GM23338 (cell line): Measurements from ENCODE around the gene FAM219A. TPM values are rescaled to one million over a fixed set of nuclear protein-coding genes. Genes with fewer than 3 reads are reported as not detected.
A peak's percentile ranks its signal among the peaks of the same experiment; 100 is the strongest.

Source experiments
- ATAC-seq: fragments of 200-7000 bp; cut with Tn5 transposase; 3 replicates; pipeline ENCODE4 v1.9.1; 2020
- DNase-seq: peaks from one replicate; pipeline ENCODE4 v3.0.0-alpha.2; 2015; ENCODE audit warnings: low spot score
- H2AFZ ChIP-seq: fragments of 200-600 bp; sonication (generic); 2 replicates; pipeline ENCODE4 v1.8.0; 2016; ENCODE audit warnings: antibody characterized with exemption, mild to moderate bottlenecking, moderate library complexity
- H3F3A ChIP-seq: fragments of 200-600 bp; sonication (generic); replicated peaks from 2 replicates; pipeline ENCODE4 v1.8.0; 2017; ENCODE audit warnings: antibody characterized with exemption, mixed run types, low read depth
- H3K27ac ChIP-seq: fragments of 200-600 bp; sonication (generic); 2 replicates; pipeline ENCODE4 v1.6.1; 2016; ENCODE audit warnings: low read depth
- H3K27me3 ChIP-seq: fragments of 200-600 bp; sonication (generic); 2 replicates; pipeline ENCODE4 v1.8.0; 2016; ENCODE audit warnings: mild to moderate bottlenecking, mixed run types, moderate library complexity; ENCODE audit not compliant: insufficient read depth
- H3K36me3 ChIP-seq: fragments of 200-600 bp; sonication (generic); 2 replicates; pipeline ENCODE4 v1.8.0; 2016; ENCODE audit warnings: mild to moderate bottlenecking; ENCODE audit not compliant: insufficient read depth
- H3K4me1 ChIP-seq: fragments of 200-600 bp; sonication (generic); 2 replicates; pipeline ENCODE4 v1.8.0; 2016; ENCODE audit warnings: mild to moderate bottlenecking, moderate library complexity; ENCODE audit not compliant: insufficient read depth
- H3K4me2 ChIP-seq: fragments of 200-600 bp; sonication (generic); 2 replicates; pipeline ENCODE4 v1.7.1; 2017; ENCODE audit warnings: mixed run types
- H3K4me3 ChIP-seq: fragments of 200-600 bp; sonication (generic); 2 replicates; pipeline ENCODE4 v1.6.1; 2016; ENCODE audit warnings: mixed run types
- H3K79me2 ChIP-seq: fragments of 200-600 bp; sonication (generic); replicated peaks from 2 replicates; pipeline ENCODE4 v1.8.0; 2017; ENCODE audit warnings: mild to moderate bottlenecking; ENCODE audit not compliant: insufficient read depth
- H3K9me2 ChIP-seq: fragments of 200-600 bp; sonication (generic); 2 replicates; pipeline ENCODE4 v1.8.0; 2017; ENCODE audit not compliant: insufficient read depth
- H4K20me1 ChIP-seq: fragments of 200-600 bp; sonication (generic); replicated peaks from 2 replicates; pipeline ENCODE4 v1.8.0; 2017; ENCODE audit warnings: mild to moderate bottlenecking; ENCODE audit not compliant: insufficient read depth
- H3K27ac Mint-ChIP-seq: 2 replicates; pipeline ENCODE4 v1.8.0; 2020; ENCODE audit warnings: inconsistent platforms, mild to moderate bottlenecking, moderate library complexity, mixed read lengths
- H3K27me3 Mint-ChIP-seq: 3 replicates; pipeline ENCODE4 v1.8.0; 2022; ENCODE audit warnings: low read depth, mild to moderate bottlenecking, moderate library complexity, mixed read lengths, inconsistent platforms; ENCODE audit not compliant: insufficient read depth, poor library complexity
- H3K36me3 Mint-ChIP-seq: 3 replicates; pipeline ENCODE4 v1.8.0; 2021; ENCODE audit warnings: low read depth, mild to moderate bottlenecking, inconsistent platforms, moderate library complexity, mixed read lengths
- H3K4me1 Mint-ChIP-seq: 3 replicates; pipeline ENCODE4 v1.8.0; 2020; ENCODE audit warnings: mild to moderate bottlenecking, inconsistent platforms, mixed read lengths
- H3K4me3 Mint-ChIP-seq: 3 replicates; pipeline ENCODE4 v1.8.0; 2021; ENCODE audit warnings: moderate library complexity, mild to moderate bottlenecking, inconsistent platforms, mixed read lengths
- H3K9me3 Mint-ChIP-seq: 3 replicates; pipeline ENCODE4 v1.8.0; 2020; ENCODE audit warnings: moderate library complexity, mild to moderate bottlenecking, inconsistent platforms, mixed read lengths
- CREB1 ChIP-seq: fragments of 250-450 bp; sonication (Bioruptor Pico); IDR thresholded peaks from 2 replicates; pipeline ENCODE4 v1.5.0; 2020; ENCODE audit warnings: low read depth, mild to moderate bottlenecking, moderate library complexity
- EZH2 ChIP-seq: fragments of 200-600 bp; sonication (generic); IDR thresholded peaks from one replicate; pipeline ENCODE4 v1.8.0; 2017; ENCODE audit warnings: antibody characterized with exemption, mild to moderate bottlenecking, low read depth; ENCODE audit not compliant: unreplicated experiment
- EZH2phosphoT487 ChIP-seq: fragments of 200-600 bp; sonication (generic); IDR thresholded peaks from one replicate; pipeline ENCODE4 v1.8.1; 2018; ENCODE audit warnings: antibody characterized with exemption; ENCODE audit not compliant: unreplicated experiment
- JUNB ChIP-seq: IDR thresholded peaks from one replicate; pipeline ENCODE4 v1.6.1; 2016; ENCODE audit warnings: antibody characterized with exemption; ENCODE audit not compliant: unreplicated experiment
- POLR2AphosphoS5 ChIP-seq: IDR thresholded peaks from 2 replicates; pipeline ENCODE4 v1.6.1; 2016; ENCODE audit warnings: antibody characterized with exemption, low read depth
- REST ChIP-seq: IDR thresholded peaks from one replicate; pipeline ENCODE4 v1.6.1; 2018; ENCODE audit warnings: antibody characterized with exemption; ENCODE audit not compliant: unreplicated experiment
- STAT1 ChIP-seq: IDR thresholded peaks from one replicate; pipeline ENCODE4 v1.6.1; 2016; ENCODE audit warnings: antibody characterized with exemption; ENCODE audit not compliant: unreplicated experiment
- ZNF462 ChIP-seq: fragments of 250-450 bp; sonication (Bioruptor Pico); IDR thresholded peaks from 2 replicates; pipeline ENCODE4 v1.5.0; 2020; ENCODE audit warnings: mild to moderate bottlenecking, moderate library complexity
- polyA plus RNA-seq: library from polyadenylated mRNA; unstranded; fragments of >200 nt; fragmentation: Nextera tagmentation; extraction: Ambion mirVana; gene quantifications from 2 replicates; pipeline ENCODE4 v1.2.1, GENCODE V29; 2016
- total RNA-seq: library from RNA; depleted of rRNA; stranded (reverse); fragments of >200 nt; shearing (Covaris generic); gene quantifications from 2 replicates; pipeline ENCODE4 v1.2.3, GENCODE V29; 2014

Gene FAM219A
- total and polyA plus RNA-seq, 2 experiments from 2014 or later, result 3.8 to 7.2 TPM

- H3K4me1 Mint-ChIP-seq, result no peaks in the 10 kb centered on the region
- Histone ChIP-seq H3K36me3 (no peaks in the 10 kb centered on the region), H3K4me3 (no peak overlapping the region), H3K79me2 (no peaks in the 10 kb centered on the region), H3F3A (no peaks in the 10 kb centered on the region), H3K4me1 (no peaks in the 10 kb centered on the region), H3K27me3 (no peaks in the 10 kb centered on the region), H3K9me2 (no peaks in the 10 kb centered on the region), H4K20me1 (0 out of 2 replicates have a peak, but pooled peaks cover 3% of the 10 kb centered on the region), H2AFZ (no peak overlapping the region), H3K27ac (no peak overlapping the region), H3K4me2 (no peak overlapping the region)
- no peak overlapping the region for H3K27ac Mint-ChIP-seq
- H3K36me3 Mint-ChIP-seq, result no peaks in the 10 kb centered on the region
- ATAC-seq, result peak; percentile 97
- no peak for TF ChIP-seq CREB1
- peak; percentile 92 for TF ChIP-seq REST
- TF ChIP-seq EZH2, result no peak
- H3K9me3 Mint-ChIP-seq, result no peaks in the 10 kb centered on the region
- no peak overlapping the region for H3K4me3 Mint-ChIP-seq
- peaks cover 3% of the 10 kb centered on the region for H3K27me3 Mint-ChIP-seq
- DNase-seq, result peak; percentile 90
Observed at GRCh38 chr9:34413231-34413852, 45.0 kb downstream of the FAM219A start.

DNA sequence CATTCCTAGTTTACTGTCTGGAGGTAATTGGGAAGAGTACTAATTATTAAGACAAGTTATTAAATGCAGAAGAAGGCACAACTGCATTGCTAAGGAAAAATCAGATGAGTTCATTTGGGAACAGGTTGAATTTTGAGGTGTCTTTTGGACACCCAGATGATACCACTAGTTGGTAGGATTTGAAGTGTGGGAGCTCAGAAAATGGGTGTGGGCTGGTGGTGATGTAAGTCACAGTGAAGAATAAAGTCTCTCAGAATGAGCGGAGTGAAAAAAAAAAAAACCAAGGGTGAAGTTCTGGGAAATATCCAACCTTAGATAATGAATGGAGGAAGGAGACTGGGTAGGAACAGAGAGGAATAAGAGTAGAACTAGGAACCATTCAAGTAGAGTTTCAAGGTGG lies 46.0 kb downstream of the FAM219A start:
- 0 out of 2 replicates have a peak, but pooled peaks cover 3% of the 10 kb centered on the region for H4K20me1 ChIP-seq
- ATAC-seq (no peak), DNase-seq (no peak)
- H3K36me3 ChIP-seq, result no peaks in the 10 kb centered on the region
- H3K27me3 ChIP-seq, result no peaks in the 10 kb centered on the region
- no peaks in the 10 kb centered on the region for H3K9me3 Mint-ChIP-seq
- peaks cover 3% of the 10 kb centered on the region for H3K27me3 Mint-ChIP-seq
- H3K4me1 ChIP-seq, result no peaks in the 10 kb centered on the region
- no peak overlapping the region for H3K27ac ChIP-seq
- H3K9me2 ChIP-seq, result no peaks in the 10 kb centered on the region
- no peaks in the 10 kb centered on the region for H3K36me3 Mint-ChIP-seq
- no peak overlapping the region for H3K4me3 Mint-ChIP-seq
- no peaks in the 10 kb centered on the region for H3K79me2 ChIP-seq
- no peaks in the 10 kb centered on the region for H3K4me1 Mint-ChIP-seq
- no peak overlapping the region for H3K4me3 ChIP-seq
- H2AFZ ChIP-seq, result no peak overlapping the region
- no peak overlapping the region for H3K27ac Mint-ChIP-seq
- no peak overlapping the region for H3K4me2 ChIP-seq
- H3F3A ChIP-seq, result no peaks in the 10 kb centered on the region
- TF ChIP-seq EZH2phosphoT487 (no peak), REST (no peak), JUNB (no peak), ZNF462 (CRISPR knock-in tag) (no peak), POLR2AphosphoS5 (no peak), STAT1 (no peak)
